Stimulated activated CD4-positive, alpha-beta T cell treated with anti-CD3 and anti-CD28 coated beads, Interleukin-15, amount 100 ng/mL, for 1 hour (primary cell): ENCODE measurements around the gene TTC38.
"Not testable (repeated sequence)": the region's sequence is repeated elsewhere in the genome, so short reads cannot be mapped to it uniquely, and the experiment has no call there.

Experiments
- DNase-seq, 2 donors: peaks; one replicate each; pipeline ENCODE4 v3.0.0-alpha.2; 2020; ENCODE audit warnings: low read depth in 1 of 2, low spot score in 1 of 2

Gene TTC38

GRCh38 chr22:46295277-46295971 lies 27.6 kb downstream of the TTC38 start:
- no peak for DNase-seq

GRCh38 chr22:46296257-46297150 lies 28.7 kb downstream of the TTC38 start, which contains the start of gene GTSE1:
Gene GTSE1 (plus strand): TSS chr22:46296870. CDS start chr22:46297401, 531 bp downstream.
- DNase-seq = peak; percentile 93 to 94

GRCh38 chr22:46297151-46297812 lies 29.5 kb downstream of the TTC38 start:
- no peak for DNase-seq

GRCh38 chr22:46299101-46299500 lies 31.3 kb downstream of the TTC38 start:
- no peak for DNase-seq

- DNase-seq = no peak
Observed at GRCh38 chr22:46300491-46300890, 32.7 kb downstream of the TTC38 start.

- DNase-seq = no peak
Observed at GRCh38 chr22:46303347-46303965, 35.6 kb downstream of the TTC38 start.

GRCh38 chr22:46308283-46308988 lies 40.6 kb downstream of the TTC38 start:
- DNase-seq = no peak

- DNase-seq = no peak
Observed at GRCh38 chr22:46309526-46310085, 41.8 kb downstream of the TTC38 start.

GRCh38 chr22:46312056-46312455 lies 44.2 kb downstream of the TTC38 start:
- DNase-seq = no peak

- not testable (repeated sequence) for DNase-seq
Observed at GRCh38 chr22:46312848-46313247, 45.0 kb downstream of the TTC38 start.

GRCh38 chr22:46315976-46316375 lies 48.2 kb downstream of the TTC38 start:
- no peak for DNase-seq

GRCh38 chr22:46317646-46318045 lies 49.8 kb downstream of the TTC38 start:
- DNase-seq = no peak

- no peak for DNase-seq
Observed at GRCh38 chr22:46318576-46318975, 50.8 kb downstream of the TTC38 start.

GRCh38 chr22:46319319-46319718 lies 51.5 kb downstream of the TTC38 start:
- no peak for DNase-seq

GRCh38 chr22:46320166-46320710 lies 52.4 kb downstream of the TTC38 start:
- DNase-seq = no peak

GRCh38 chr22:46320716-46321386 lies 53.0 kb downstream of the TTC38 start:
- no peak for DNase-seq

GRCh38 chr22:46322711-46323110 lies 54.9 kb downstream of the TTC38 start:
- DNase-seq = no peak

GRCh38 chr22:46323162-46323561 lies 55.4 kb downstream of the TTC38 start:
- DNase-seq = no peak

GRCh38 chr22:46326066-46326680 lies 58.4 kb downstream of the TTC38 start:
- DNase-seq = no peak
